Measurements from ENCODE around the gene ATXN1.

Gene ATXN1

GRCh38 chr6:16399158-16399557, 362.1 kb downstream of the ATXN1 start:
- TF ChIP-seq SP1 (IDR thresholded peaks at IDR 0.05) (no peak), L3MBTL2 (conservative IDR thresholded peaks at IDR 0.05) (no peak), ARNT (IDR thresholded peaks at IDR 0.05) (no peak), ZNF384 (IDR thresholded peaks at IDR 0.05) (no peak), LEF1 (IDR thresholded peaks at IDR 0.05; ENCODE audit: borderline replicate concordance) (no peak), NFRKB (IDR thresholded peaks at IDR 0.05) (no peak), TARDBP (IDR thresholded peaks at IDR 0.05) (no peak), HDGF (IDR thresholded peaks at IDR 0.05; ENCODE audit: borderline replicate concordance) (no peak), ELF4 (IDR thresholded peaks at IDR 0.05) (no peak), FOXM1 (IDR thresholded peaks at IDR 0.05; ENCODE audit: borderline replicate concordance) (no peak), CTBP1 (IDR thresholded peaks at IDR 0.05; ENCODE audit: borderline replicate concordance) (no peak), BHLHE40 (IDR thresholded peaks at IDR 0.05; ENCODE audit: borderline replicate concordance) (no peak), FOXA1 (IDR thresholded peaks at IDR 0.05) (no peak), FOXK2 (IDR thresholded peaks at IDR 0.05) (no peak), SUZ12 (IDR thresholded peaks at IDR 0.05) (no peak)
- TF ChIP-seq, protein P1, sequence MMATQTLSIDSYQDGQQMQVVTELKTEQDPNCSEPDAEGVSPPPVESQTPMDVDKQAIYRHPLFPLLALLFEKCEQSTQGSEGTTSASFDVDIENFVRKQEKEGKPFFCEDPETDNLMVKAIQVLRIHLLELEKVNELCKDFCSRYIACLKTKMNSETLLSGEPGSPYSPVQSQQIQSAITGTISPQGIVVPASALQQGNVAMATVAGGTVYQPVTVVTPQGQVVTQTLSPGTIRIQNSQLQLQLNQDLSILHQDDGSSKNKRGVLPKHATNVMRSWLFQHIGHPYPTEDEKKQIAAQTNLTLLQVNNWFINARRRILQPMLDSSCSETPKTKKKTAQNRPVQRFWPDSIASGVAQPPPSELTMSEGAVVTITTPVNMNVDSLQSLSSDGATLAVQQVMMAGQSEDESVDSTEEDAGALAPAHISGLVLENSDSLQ (IDR thresholded peaks at IDR 0.05) = no peak
- POLR2A ChIA-PET = no interaction called here
- CTCF ChIA-PET = no interaction called here
- DNase-seq (ENCODE audit: extremely low spot score) = no peak

GRCh38 chr6:16398587-16398986, 362.7 kb downstream of the ATXN1 start:
- CTCF ChIA-PET = no interaction called here
- TF ChIP-seq FOXK2 (IDR thresholded peaks at IDR 0.05) (no peak), FOXM1 (IDR thresholded peaks at IDR 0.05; ENCODE audit: borderline replicate concordance) (no peak), NFRKB (IDR thresholded peaks at IDR 0.05) (no peak), L3MBTL2 (conservative IDR thresholded peaks at IDR 0.05) (no peak), TARDBP (IDR thresholded peaks at IDR 0.05) (no peak), CTBP1 (IDR thresholded peaks at IDR 0.05; ENCODE audit: borderline replicate concordance) (no peak), ARNT (IDR thresholded peaks at IDR 0.05) (no peak), SUZ12 (IDR thresholded peaks at IDR 0.05) (no peak), ZNF384 (IDR thresholded peaks at IDR 0.05) (no peak), HDGF (IDR thresholded peaks at IDR 0.05; ENCODE audit: borderline replicate concordance) (no peak), SP1 (IDR thresholded peaks at IDR 0.05) (no peak), FOXA1 (IDR thresholded peaks at IDR 0.05) (no peak), LEF1 (IDR thresholded peaks at IDR 0.05; ENCODE audit: borderline replicate concordance) (no peak), ELF4 (IDR thresholded peaks at IDR 0.05) (no peak), BHLHE40 (IDR thresholded peaks at IDR 0.05; ENCODE audit: borderline replicate concordance) (no peak)
- TF ChIP-seq, protein P1 (IDR thresholded peaks at IDR 0.05) = no peak
- DNase-seq (ENCODE audit: extremely low spot score) = no peak
- POLR2A ChIA-PET = no interaction called here

DNA sequence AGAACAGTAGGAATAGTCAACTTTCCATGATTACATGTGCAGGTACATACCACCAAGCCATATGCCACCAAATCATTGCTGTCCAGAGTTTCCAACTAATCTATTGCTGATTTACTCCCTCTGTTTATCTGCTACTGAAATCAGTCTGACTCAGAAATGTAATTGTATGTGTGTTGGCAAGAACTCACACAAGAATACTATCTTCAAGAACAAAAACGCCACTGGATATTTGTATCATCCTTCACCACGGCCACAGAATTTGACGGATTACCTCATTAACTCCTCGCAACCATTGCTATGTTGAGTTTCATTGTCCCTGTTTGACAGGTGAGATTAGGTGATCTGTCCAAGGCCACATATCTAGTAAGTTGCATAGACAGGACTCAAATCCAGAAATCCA, 363.6 kb downstream of the ATXN1 start:
- ChIA-PET POLR2A (no interaction called here), CTCF (no interaction called here)
- DNase-seq (ENCODE audit: extremely low spot score) = no peak
- TF ChIP-seq LEF1 (IDR thresholded peaks at IDR 0.05; ENCODE audit: borderline replicate concordance) (no peak), L3MBTL2 (conservative IDR thresholded peaks at IDR 0.05) (no peak), SUZ12 (IDR thresholded peaks at IDR 0.05) (no peak), FOXM1 (IDR thresholded peaks at IDR 0.05; ENCODE audit: borderline replicate concordance) (no peak), CTBP1 (IDR thresholded peaks at IDR 0.05; ENCODE audit: borderline replicate concordance) (no peak), HDGF (IDR thresholded peaks at IDR 0.05; ENCODE audit: borderline replicate concordance) (no peak), FOXA1 (IDR thresholded peaks at IDR 0.05) (no peak), ELF4 (IDR thresholded peaks at IDR 0.05) (no peak), ZNF384 (IDR thresholded peaks at IDR 0.05) (no peak), ARNT (IDR thresholded peaks at IDR 0.05) (no peak), FOXK2 (IDR thresholded peaks at IDR 0.05) (no peak), BHLHE40 (IDR thresholded peaks at IDR 0.05; ENCODE audit: borderline replicate concordance) (no peak), NFRKB (IDR thresholded peaks at IDR 0.05) (no peak), TARDBP (IDR thresholded peaks at IDR 0.05) (no peak), SP1 (IDR thresholded peaks at IDR 0.05) (no peak)
- TF ChIP-seq, protein P1 (IDR thresholded peaks at IDR 0.05) = no peak

- TF ChIP-seq NFRKB (IDR thresholded peaks at IDR 0.05) (no peak), LEF1 (IDR thresholded peaks at IDR 0.05; ENCODE audit: borderline replicate concordance) (no peak), BHLHE40 (IDR thresholded peaks at IDR 0.05; ENCODE audit: borderline replicate concordance) (no peak), TARDBP (IDR thresholded peaks at IDR 0.05) (no peak), FOXK2 (IDR thresholded peaks at IDR 0.05) (no peak), HDGF (IDR thresholded peaks at IDR 0.05; ENCODE audit: borderline replicate concordance) (no peak), ZNF384 (IDR thresholded peaks at IDR 0.05) (no peak), ELF4 (IDR thresholded peaks at IDR 0.05) (no peak), ARNT (IDR thresholded peaks at IDR 0.05) (no peak), SUZ12 (IDR thresholded peaks at IDR 0.05) (no peak), FOXA1 (IDR thresholded peaks at IDR 0.05) (no peak), SP1 (IDR thresholded peaks at IDR 0.05) (no peak), FOXM1 (IDR thresholded peaks at IDR 0.05; ENCODE audit: borderline replicate concordance) (no peak), CTBP1 (IDR thresholded peaks at IDR 0.05; ENCODE audit: borderline replicate concordance) (no peak)
- TF ChIP-seq, protein P1 (IDR thresholded peaks at IDR 0.05) = no peak
- POLR2A ChIA-PET = no interaction called here
- no peak for DNase-seq (ENCODE audit: extremely low spot score)
- CTCF ChIA-PET = interaction anchor here (1.1 kb wide), 1 partner anchor 61 kb away, joined by 3 read pairs; no protein-coding TSS in a partner anchor
Measured at GRCh38 chr6:16396497-16397319, 364.6 kb downstream of the ATXN1 start.

- TF ChIP-seq FOXA1 (IDR thresholded peaks at IDR 0.05) (no peak), TARDBP (IDR thresholded peaks at IDR 0.05) (no peak), CTBP1 (IDR thresholded peaks at IDR 0.05; ENCODE audit: borderline replicate concordance) (no peak), LEF1 (IDR thresholded peaks at IDR 0.05; ENCODE audit: borderline replicate concordance) (no peak)
Measured at GRCh38 chr6:16394632-16395031, 366.6 kb downstream of the ATXN1 start.

More at GRCh38 chr6:16394632-16395031, 366.6 kb downstream of the ATXN1 start:
- ChIA-PET CTCF (interaction anchor here (0.6 kb wide), 1 partner anchor 13 kb away, joined by 3 read pairs; no protein-coding TSS in a partner anchor), POLR2A (no interaction called here)
- no peak for DNase-seq (ENCODE audit: extremely low spot score)

Data from HEK293T (cell line).